Measurements from ENCODE around the gene NFE2L2. TPM values are rescaled to one million over a fixed set of nuclear protein-coding genes. Genes with fewer than 3 reads are reported as not detected.

The NFE2L2 gene
- total RNA-seq, 1 experiment from 2014 or later, result 26.3 TPM

GRCh38 chr2:177314194-177314593 is 49.7 kb upstream of the NFE2L2 start:
- H3K9me3 Mint-ChIP-seq, result peaks cover 7% of the 10 kb centered on the region
- ChIA-PET CTCF (interaction anchor here (1.1 to 1.9 kb wide), 6 partner anchors 31 to 417 kb away, joined by 3 to 9 read pairs (median 4); partner anchors contain the start of gene NFE2L2), POLR2A (interaction anchor here (1.4 kb wide), 1 partner anchor 102 kb away, joined by 3 read pairs; the partner anchor contains the start of gene HNRNPA3)
- no peak overlapping the region for H3K27ac Mint-ChIP-seq
- ATAC-seq, result no peak
- DNase-seq (ENCODE audit: low spot score), result no peak
- peaks cover 27% of the 10 kb centered on the region for H3K4me1 Mint-ChIP-seq
- no peak for TF ChIP-seq ZMAT4 (CRISPR knock-in tag; IDR thresholded peaks at IDR 0.05)
- no peak for TF ChIP-seq ESRRA (CRISPR knock-in tag; IDR thresholded peaks at IDR 0.05; ENCODE audit: borderline replicate concordance)
- TF ChIP-seq NR3C1 (CRISPR knock-in tag; conservative IDR thresholded peaks at IDR 0.05; ENCODE audit: low read depth), result no peak
- no peak for TF ChIP-seq JAZF1 (CRISPR knock-in tag; IDR thresholded peaks at IDR 0.05)
- TF ChIP-seq FOXP1 (CRISPR knock-in tag; IDR thresholded peaks at IDR 0.05; ENCODE audit: borderline replicate concordance), result no peak
- no peak for TF ChIP-seq E2F1 (CRISPR knock-in tag; IDR thresholded peaks at IDR 0.05)
- no peak for TF ChIP-seq E2F5 (CRISPR knock-in tag; IDR thresholded peaks at IDR 0.05)
- no peak for TF ChIP-seq KAT7 (CRISPR knock-in tag; IDR thresholded peaks at IDR 0.05; ENCODE audit: borderline replicate concordance)
- TF ChIP-seq USF2 (CRISPR knock-in tag; IDR thresholded peaks at IDR 0.05), result no peak
- H3K27me3 Mint-ChIP-seq (ENCODE audit: low read depth), result no peaks in the 10 kb centered on the region
- no peak overlapping the region for H3K4me3 Mint-ChIP-seq
- H3K36me3 Mint-ChIP-seq, result 0 out of 2 replicates have a peak, but pooled peaks cover 3% of the 10 kb centered on the region

- ATAC-seq, result no peak
These were observed 48.7 kb upstream of the NFE2L2 start for GRCh38 chr2:177313162-177313781.

More at GRCh38 chr2:177313162-177313781, 48.7 kb upstream of the NFE2L2 start:
- Mint-ChIP-seq H3K4me3 (no peak overlapping the region), H3K9me3 (peaks cover 7% of the 10 kb centered on the region), H3K36me3 (0 out of 2 replicates have a peak, but pooled peaks cover 3% of the 10 kb centered on the region), H3K27me3 (ENCODE audit: low read depth) (no peaks in the 10 kb centered on the region), H3K27ac (peak overlapping the region; percentile 79; the same call in 1 of the 2 replicates), H3K4me1 (peaks cover 27% of the 10 kb centered on the region)
- ChIA-PET POLR2A (no interaction called here), CTCF (interaction anchor here (1.3 to 1.9 kb wide), 2 partner anchors 49 to 148 kb away, joined by 4 to 9 read pairs; partner anchors contain the start of gene NFE2L2)
- no peak for TF ChIP-seq SMAD3 (CRISPR knock-in tag; IDR thresholded peaks at IDR 0.05; ENCODE audit: borderline replicate concordance)
- TF ChIP-seq USF1 (CRISPR knock-in tag; IDR thresholded peaks at IDR 0.05), result no peak
- TF ChIP-seq ZNF281 (CRISPR knock-in tag; IDR thresholded peaks at IDR 0.05), result no peak
- TF ChIP-seq MXD4 (CRISPR knock-in tag; IDR thresholded peaks at IDR 0.05; ENCODE audit: borderline replicate concordance), result no peak
- TF ChIP-seq ZBTB21 (CRISPR knock-in tag; IDR thresholded peaks at IDR 0.05; ENCODE audit: borderline replicate concordance), result no peak
- TF ChIP-seq ZNF263 (CRISPR knock-in tag; IDR thresholded peaks at IDR 0.05; ENCODE audit: low read depth), result no peak
- TF ChIP-seq USF2 (CRISPR knock-in tag; IDR thresholded peaks at IDR 0.05), result no peak
- TF ChIP-seq ZMAT4 (CRISPR knock-in tag; IDR thresholded peaks at IDR 0.05), result no peak
- TF ChIP-seq ZNF121 (CRISPR knock-in tag; IDR thresholded peaks at IDR 0.05), result no peak
- no peak for TF ChIP-seq KAT7 (CRISPR knock-in tag; IDR thresholded peaks at IDR 0.05; ENCODE audit: borderline replicate concordance)
- no peak for TF ChIP-seq ZNF512 (CRISPR knock-in tag; IDR thresholded peaks at IDR 0.05; ENCODE audit: borderline replicate concordance)
- no peak for DNase-seq (ENCODE audit: low spot score)
